Measurements from ENCODE around the gene CAPN12.
A peak's percentile ranks its signal among the peaks of the same experiment; 100 is the strongest.
"Not testable (repeated sequence)": the region's sequence is repeated elsewhere in the genome, so short reads cannot be mapped to it uniquely, and the experiment has no call there.

Gene CAPN12

GRCh38 chr19:38769635-38770211 is 25.4 kb upstream of the CAPN12 start:
- H3K27ac ChIP-seq, result peak overlapping the region; percentile 16
- H3K4me1 ChIP-seq (ENCODE audit: control insufficient read depth in 1 of 2, insufficient read depth in 1 of 2, low read depth in 1 of 2, low read length in 1 of 2), result peaks cover 4 to 9% of the 10 kb centered on the region in 2 experiments
- TF ChIP-seq, protein P1, sequence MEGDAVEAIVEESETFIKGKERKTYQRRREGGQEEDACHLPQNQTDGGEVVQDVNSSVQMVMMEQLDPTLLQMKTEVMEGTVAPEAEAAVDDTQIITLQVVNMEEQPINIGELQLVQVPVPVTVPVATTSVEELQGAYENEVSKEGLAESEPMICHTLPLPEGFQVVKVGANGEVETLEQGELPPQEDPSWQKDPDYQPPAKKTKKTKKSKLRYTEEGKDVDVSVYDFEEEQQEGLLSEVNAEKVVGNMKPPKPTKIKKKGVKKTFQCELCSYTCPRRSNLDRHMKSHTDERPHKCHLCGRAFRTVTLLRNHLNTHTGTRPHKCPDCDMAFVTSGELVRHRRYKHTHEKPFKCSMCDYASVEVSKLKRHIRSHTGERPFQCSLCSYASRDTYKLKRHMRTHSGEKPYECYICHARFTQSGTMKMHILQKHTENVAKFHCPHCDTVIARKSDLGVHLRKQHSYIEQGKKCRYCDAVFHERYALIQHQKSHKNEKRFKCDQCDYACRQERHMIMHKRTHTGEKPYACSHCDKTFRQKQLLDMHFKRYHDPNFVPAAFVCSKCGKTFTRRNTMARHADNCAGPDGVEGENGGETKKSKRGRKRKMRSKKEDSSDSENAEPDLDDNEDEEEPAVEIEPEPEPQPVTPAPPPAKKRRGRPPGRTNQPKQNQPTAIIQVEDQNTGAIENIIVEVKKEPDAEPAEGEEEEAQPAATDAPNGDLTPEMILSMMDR (IDR thresholded peaks at IDR 0.05), result peak; percentile 96
- H3K27me3 ChIP-seq, result peaks cover 5% of the 10 kb centered on the region
- H3K4me3 ChIP-seq (ENCODE audit: low read depth in 1 of 2, low read length in 1 of 2), result peak overlapping the region; percentile 70 to 78
- no peaks in the 10 kb centered on the region for H3K36me3 ChIP-seq
- no peaks in the 10 kb centered on the region for H3K9me3 ChIP-seq

GRCh38 chr19:38766276-38767047 is 22.2 kb upstream of the CAPN12 start:
- H3K4me1 ChIP-seq (ENCODE audit: control insufficient read depth in 1 of 2, insufficient read depth in 1 of 2, low read depth in 1 of 2, low read length in 1 of 2), result peaks cover 4 to 9% of the 10 kb centered on the region in 2 experiments
- H3K4me3 ChIP-seq (ENCODE audit: low read depth in 1 of 2, low read length in 1 of 2), result no peak overlapping the region
- TF ChIP-seq, protein P1 (IDR thresholded peaks at IDR 0.05), result no peak
- H3K9me3 ChIP-seq, result no peaks in the 10 kb centered on the region
- H3K27ac ChIP-seq, result no peak overlapping the region
- H3K36me3 ChIP-seq, result no peaks in the 10 kb centered on the region
- peaks cover 5% of the 10 kb centered on the region for H3K27me3 ChIP-seq

DNA sequence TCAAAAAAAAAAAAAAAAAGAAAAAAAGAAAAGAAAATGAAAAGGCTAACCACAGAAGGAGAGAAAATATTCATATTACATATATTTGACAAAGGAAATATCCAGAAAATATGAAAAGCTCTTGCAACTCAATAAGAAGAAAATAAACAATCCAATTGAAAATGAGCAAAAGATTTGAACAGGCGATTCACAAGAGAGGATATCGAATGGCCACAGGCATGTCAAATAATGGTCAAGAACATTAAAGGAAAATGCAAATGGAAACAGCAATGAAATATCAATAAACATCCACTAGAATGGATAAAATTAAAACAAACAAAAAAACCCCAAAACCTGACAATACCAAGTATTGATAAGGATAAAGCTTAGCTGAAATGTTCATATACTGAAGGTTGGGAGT is 20.9 kb upstream of the CAPN12 start:
- no peaks in the 10 kb centered on the region for H3K36me3 ChIP-seq
- peaks cover 4 to 9% of the 10 kb centered on the region in 2 experiments for H3K4me1 ChIP-seq (ENCODE audit: control insufficient read depth in 1 of 2, insufficient read depth in 1 of 2, low read depth in 1 of 2, low read length in 1 of 2)
- peaks cover 5% of the 10 kb centered on the region for H3K27me3 ChIP-seq
- H3K27ac ChIP-seq, result no peak overlapping the region
- H3K9me3 ChIP-seq, result no peaks in the 10 kb centered on the region
- no peak overlapping the region for H3K4me3 ChIP-seq (ENCODE audit: low read depth in 1 of 2, low read length in 1 of 2)
- TF ChIP-seq, protein P1 (IDR thresholded peaks at IDR 0.05), result no peak

GRCh38 chr19:38763795-38764220 is 19.5 kb upstream of the CAPN12 start:
- Histone ChIP-seq H3K36me3 (no peaks in the 10 kb centered on the region), H3K4me1 (ENCODE audit: control insufficient read depth in 1 of 2, insufficient read depth in 1 of 2, low read depth in 1 of 2, low read length in 1 of 2) (peaks cover 0 to 3% of the 10 kb centered on the region in 2 experiments), H3K27ac (no peak overlapping the region), H3K4me3 (ENCODE audit: low read depth in 1 of 2, low read length in 1 of 2) (no peak overlapping the region), H3K27me3 (no peaks in the 10 kb centered on the region), H3K9me3 (no peaks in the 10 kb centered on the region)
- TF ChIP-seq, protein P1 (IDR thresholded peaks at IDR 0.05), result no peak

DNA sequence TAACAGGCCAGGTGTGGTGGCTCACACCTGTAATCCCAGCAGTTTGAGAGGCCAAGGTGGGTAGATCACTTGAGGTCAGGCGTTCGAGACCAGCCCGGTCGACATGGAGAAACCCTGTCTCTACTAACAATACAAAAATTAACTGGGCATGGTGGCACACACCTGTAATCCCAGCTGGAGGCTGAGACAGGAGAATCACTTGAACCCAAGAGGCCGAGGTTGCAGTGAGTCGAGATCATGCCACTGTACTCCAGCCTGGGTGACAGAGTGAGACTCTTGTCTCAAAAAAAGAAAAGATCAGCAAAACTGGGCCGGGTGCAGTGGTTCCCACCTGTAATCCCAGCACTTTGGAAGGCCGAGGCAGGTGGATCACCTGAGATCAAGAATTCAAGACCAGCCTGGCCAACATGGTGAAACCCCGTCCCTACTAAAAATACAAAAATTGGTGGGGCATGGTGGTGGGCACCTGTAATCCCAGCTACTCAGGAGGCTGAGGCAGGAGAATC is 17.7 kb upstream of the CAPN12 start:
- not testable (repeated sequence) for H3K4me3 ChIP-seq (ENCODE audit: low read depth in 1 of 2, low read length in 1 of 2); H3K36me3 ChIP-seq; H3K27ac ChIP-seq; H3K4me1 ChIP-seq (ENCODE audit: control insufficient read depth in 1 of 2, insufficient read depth in 1 of 2, low read depth in 1 of 2, low read length in 1 of 2); H3K27me3 ChIP-seq; H3K9me3 ChIP-seq

GRCh38 chr19:38760805-38761517 is 16.7 kb upstream of the CAPN12 start:
- H3K36me3 ChIP-seq; H3K9me3 ChIP-seq; H3K27me3 ChIP-seq; H3K4me3 ChIP-seq (ENCODE audit: low read depth in 1 of 2, low read length in 1 of 2); H3K4me1 ChIP-seq (ENCODE audit: control insufficient read depth in 1 of 2, insufficient read depth in 1 of 2, low read depth in 1 of 2, low read length in 1 of 2); H3K27ac ChIP-seq: not testable (repeated sequence)
